Liver (tissue), 9 donors: ENCODE measurements around the gene ARHGEF7. TPM values are rescaled to one million over a fixed set of nuclear protein-coding genes. Genes with fewer than 3 reads are reported as not detected.

Experiments used
- DNase-seq: peaks from one replicate; pipeline ENCODE4 v3.0.0-alpha.2; 2017; ENCODE audit warnings: low spot score
- H3K27ac ChIP-seq, 2 donors: one replicate each; pipeline ENCODE4 v1.7.0; 2013; ENCODE audit warnings: inconsistent platforms in 2 of 2, low read length in 2 of 2, control low read depth in 1 of 2, low read depth in 1 of 2, mild to moderate bottlenecking in 1 of 2
- H3K27me3 ChIP-seq, 4 donors: one replicate each; pipeline versions ENCODE4 v1.6.1 to v1.7.0; 2013; ENCODE audit warnings: low read length in 3 of 4, inconsistent platforms in 1 of 4, mild to moderate bottlenecking in 1 of 4, moderate library complexity in 1 of 4; ENCODE audit not compliant: control insufficient read depth in 4 of 4, insufficient read depth in 4 of 4
- H3K36me3 ChIP-seq, 4 donors: one replicate each; pipeline versions ENCODE4 v1.6.1 to v1.7.0; 2013; ENCODE audit warnings: low read length in 3 of 4, mild to moderate bottlenecking in 3 of 4, low read depth in 1 of 4, moderate library complexity in 1 of 4; ENCODE audit not compliant: control insufficient read depth in 4 of 4, insufficient read depth in 3 of 4
- H3K4me1 ChIP-seq, 4 donors: one replicate each; pipeline versions ENCODE4 v1.6.1 to v1.7.0; 2013; ENCODE audit warnings: low read length in 3 of 4, mild to moderate bottlenecking in 3 of 4, moderate library complexity in 1 of 4; ENCODE audit not compliant: control insufficient read depth in 4 of 4, insufficient read depth in 4 of 4
- H3K4me3 ChIP-seq, 3 donors: one replicate each; pipeline versions ENCODE4 v1.6.1 to v1.7.0; 2013; ENCODE audit warnings: low read length in 3 of 3, control low read depth in 1 of 3, low read depth in 1 of 3, mild to moderate bottlenecking in 1 of 3
- H3K9ac ChIP-seq, 2 donors: one replicate each; pipeline ENCODE4 v1.7.0; 2013; ENCODE audit warnings: low read length in 2 of 2, mild to moderate bottlenecking in 2 of 2, moderate library complexity in 2 of 2, control low read depth in 1 of 2, low read depth in 1 of 2
- H3K9me3 ChIP-seq, 4 donors: one replicate each; pipeline versions ENCODE4 v1.6.1 to v1.7.0; 2013; ENCODE audit warnings: low read length in 3 of 4; ENCODE audit not compliant: control insufficient read depth in 4 of 4
- ATF3 ChIP-seq: IDR thresholded peaks from 2 replicates; pipeline ENCODE4 v1.6.1; 2016; ENCODE audit warnings: antibody characterized with exemption
- CTCF ChIP-seq: fragments of 150-350 bp; IDR thresholded peaks from 2 replicates; pipeline ENCODE4 v1.5.1; 2017; ENCODE audit warnings: improper control_type of control experiment, low read depth, low read length; ENCODE audit not compliant: missing input control
- EGR1 ChIP-seq, 2 donors: IDR thresholded peaks; 2 replicates each; pipeline ENCODE4 v1.6.1; 2016 to 2018; ENCODE audit warnings: antibody characterized with exemption in 2 of 2, low read depth in 2 of 2
- FOXA1 ChIP-seq: IDR thresholded peaks from 2 replicates; pipeline ENCODE4 v1.6.1; 2016; ENCODE audit warnings: antibody characterized with exemption
- FOXA2 ChIP-seq: IDR thresholded peaks from 2 replicates; pipeline ENCODE4 v1.6.1; 2016; ENCODE audit warnings: antibody characterized with exemption
- GABPA ChIP-seq, 2 donors: IDR thresholded peaks in 1 of 2; conservative IDR thresholded peaks in 1 of 2; 2 replicates each; pipeline ENCODE4 v1.6.1; 2016; ENCODE audit warnings: antibody characterized with exemption in 2 of 2, mild to moderate bottlenecking in 1 of 2, moderate library complexity in 1 of 2
- HNF4A ChIP-seq, 2 donors: conservative IDR thresholded peaks; 2 replicates each; pipeline ENCODE4 v1.6.1; 2016; ENCODE audit warnings: antibody characterized with exemption in 2 of 2, mild to moderate bottlenecking in 2 of 2
- HNF4G ChIP-seq: IDR thresholded peaks from 2 replicates; pipeline ENCODE4 v1.6.1; 2016; ENCODE audit warnings: antibody characterized with exemption
- JUND ChIP-seq, 2 donors: IDR thresholded peaks; 2 replicates each; pipeline ENCODE4 v1.6.1; 2016; ENCODE audit warnings: antibody characterized with exemption in 2 of 2
- MAX ChIP-seq: IDR thresholded peaks from 2 replicates; pipeline ENCODE4 v1.6.1; 2016; ENCODE audit warnings: antibody characterized with exemption
- NR2F2 ChIP-seq: IDR thresholded peaks from 2 replicates; pipeline ENCODE4 v1.6.1; 2016; ENCODE audit warnings: antibody characterized with exemption
- RAD21 ChIP-seq, 2 donors: IDR thresholded peaks; 2 replicates each; pipeline ENCODE4 v1.6.1; 2016; ENCODE audit warnings: antibody characterized with exemption in 2 of 2, mild to moderate bottlenecking in 2 of 2
- REST ChIP-seq: IDR thresholded peaks from 2 replicates; pipeline ENCODE4 v1.6.1; 2016; ENCODE audit warnings: antibody characterized with exemption, mild to moderate bottlenecking
- SP1 ChIP-seq: IDR thresholded peaks from 2 replicates; pipeline ENCODE4 v1.6.1; 2018; ENCODE audit warnings: antibody characterized with exemption, mild to moderate bottlenecking
- TAF1 ChIP-seq: conservative IDR thresholded peaks from 2 replicates; pipeline ENCODE4 v1.6.1; 2016; ENCODE audit warnings: antibody characterized with exemption, mild to moderate bottlenecking
- YY1 ChIP-seq: IDR thresholded peaks from 2 replicates; pipeline ENCODE4 v1.6.1; 2016; ENCODE audit warnings: antibody characterized with exemption, mild to moderate bottlenecking
- WGBS: extraction: QIAGEN DNeasy Blood & Tissue Kit; methylation state at CpG from one replicate; pipeline ENCODE4 v1.1.7; 2013; 5-methylcytosine and 5-hydroxymethylcytosine counted together
- polyA plus RNA-seq, 2 donors: library from polyadenylated mRNA; stranded (reverse) in 1 of 2; unstranded in 1 of 2; fragments of 200-250 nt in 1 of 2; fragments of >200 nt in 1 of 2; fragmentation: Nextera tagmentation in 1 of 2; extraction: Ambion mirVana in 1 of 2; gene quantifications; one replicate each; pipeline versions ENCODE4 v1.2.1 to v1.2.3, GENCODE V29; 2013 to 2015
- total RNA-seq, 2 donors: library from RNA; depleted of rRNA; stranded (reverse); fragments of >200 nt; gene quantifications; one replicate each; pipeline ENCODE4 v1.2.3, GENCODE V29; 2014
- donor health status: healthy.
- donor health status: healthy.
- donor health status: healthy.
- donor health status: healthy.
- donor health status: healthy.

The ARHGEF7 gene
- total and polyA plus RNA-seq, 4 donors, result 10.3 to 37.5 (median 20.1) TPM

- H3K27ac ChIP-seq, result no peak overlapping the region
- TF ChIP-seq MAX (no peak), CTCF (no peak), JUND (IDR thresholded peaks at IDR 0.05) (no peak), TAF1 (no peak), NR2F2 (no peak), RAD21 (IDR thresholded peaks at IDR 0.05) (no peak), SP1 (no peak), FOXA2 (no peak), HNF4G (no peak), YY1 (no peak), FOXA1 (no peak), EGR1 (IDR thresholded peaks at IDR 0.05; ENCODE audit: low read depth in 2 of 2) (no peak), HNF4A (conservative IDR thresholded peaks at IDR 0.05) (no peak)
- H3K4me3 ChIP-seq, result no peak overlapping the region
- no peak for DNase-seq
- no peaks in the 10 kb centered on the region for H3K4me1 ChIP-seq
- peaks cover 0 to 5% (median 1%) of the 10 kb centered on the region in 4 donors for H3K9me3 ChIP-seq
- WGBS, result 95% methylated on average over 14 of the region's 14 CpGs
- no peaks in the 10 kb centered on the region for H3K36me3 ChIP-seq
- no peak overlapping the region for H3K9ac ChIP-seq
- no peaks in the 10 kb centered on the region for H3K27me3 ChIP-seq
Observed at GRCh38 chr13:111317042-111317550, 202.0 kb downstream of the ARHGEF7 start.

GRCh38 chr13:111317571-111318345 lies 202.6 kb downstream of the ARHGEF7 start:
- Histone ChIP-seq H3K9me3 (peaks cover 0 to 4% (median under 1%) of the 10 kb centered on the region in 4 donors), H3K4me1 (no peaks in the 10 kb centered on the region), H3K27me3 (no peaks in the 10 kb centered on the region), H3K27ac (no peak overlapping the region), H3K4me3 (no peak overlapping the region), H3K9ac (no peak overlapping the region), H3K36me3 (no peaks in the 10 kb centered on the region)
- no peak for DNase-seq
- TF ChIP-seq GABPA (IDR thresholded peaks at IDR 0.05 in 1 of 2, conservative IDR thresholded peaks at IDR 0.05 in 1 of 2) (no peak), ATF3 (no peak), FOXA2 (no peak), REST (no peak), YY1 (no peak), TAF1 (no peak)
- 95% methylated on average over 29 of the region's 29 CpGs for WGBS
